Endothelial cell of umbilical vein (primary cell): Measurements from ENCODE around the gene CNR2. TPM values are rescaled to one million over a fixed set of nuclear protein-coding genes. Genes with fewer than 3 reads are reported as not detected.

ENCODE experiments used
- BruUV-seq: library from RNA; stranded (reverse); fragments of 400-500 nt; replicated peaks from 2 replicates; lab custom pipeline; 2021; lab: Mats Ljungman, UMichigan
- CTCF ChIA-PET: fragments of 300-600, 350-600 bp; sonication (Branson Sonifier 250); formaldehyde crosslinking; loops from one replicate; lab custom pipeline; 2021; ENCODE audit warnings: antibody characterized with exemption, inconsistent platforms; lab: Charles Lee
- POLR2A ChIA-PET: fragments of 300-600, 350-600 bp; sonication (Branson Sonifier 250); formaldehyde crosslinking; loops from one replicate; lab custom pipeline; 2021; ENCODE audit warnings: antibody characterized with exemption, inconsistent platforms; lab: Charles Lee
- DNase-seq: peaks from one replicate; pipeline ENCODE4 v3.0.0-alpha.2; 2011; ENCODE audit warnings: low read depth, low spot score
- FAIRE-seq: peaks from 2 replicates; lab custom pipeline; 2011; peaks lifted over from hg19 to GRCh38; lab: Jason Lieb, UNC
- H2AFZ ChIP-seq: 2 replicates; pipeline ENCODE4 v1.6.0; 2012; ENCODE audit warnings: low read depth, low read length, control low read depth, inconsistent platforms
- H3K27ac ChIP-seq: 2 replicates; pipeline ENCODE4 v1.5.1; 2011; ENCODE audit warnings: low read depth, mild to moderate bottlenecking, control low read depth, low read length, moderate library complexity; ENCODE audit not compliant: insufficient read depth
- H3K27me3 ChIP-seq, 2 experiments: 2 replicates each; pipeline versions ENCODE4 v1.6.0 to v1.6.1; 2011; ENCODE audit warnings: low read length in 2 of 2, mixed read lengths in 1 of 2; ENCODE audit not compliant: control insufficient read depth in 2 of 2, insufficient read depth in 2 of 2
- H3K36me3 ChIP-seq, 2 experiments: 2 replicates in 1 of 2; 3 replicates in 1 of 2; pipeline ENCODE4 v1.5.1; 2011; ENCODE audit warnings: low read length in 2 of 2, mild to moderate bottlenecking in 1 of 2, moderate library complexity in 1 of 2; ENCODE audit not compliant: control insufficient read depth in 2 of 2, insufficient read depth in 2 of 2; ENCODE audit errors: extremely low read depth in 1 of 2
- H3K4me1 ChIP-seq: 3 replicates; pipeline ENCODE4 v1.5.1; 2011; ENCODE audit warnings: mild to moderate bottlenecking, low read length; ENCODE audit not compliant: control insufficient read depth, insufficient read depth; ENCODE audit errors: extremely low read depth
- H3K4me2 ChIP-seq: 2 replicates; pipeline ENCODE4 v1.6.1; 2011; ENCODE audit warnings: low read length, control low read depth, mixed read lengths; ENCODE audit not compliant: insufficient read depth
- H3K4me3 ChIP-seq, 3 experiments: fragments of 200-600 bp in 1 of 3; sonication (generic), shearing (Covaris generic) in 1 of 3; replicated peaks in 1 of 3; 2 replicates each; pipeline ENCODE4 v1.5.1; 2011 to 2016; ENCODE audit warnings: control low read depth in 3 of 3, low read length in 3 of 3, mild to moderate bottlenecking in 2 of 3, inconsistent platforms in 1 of 3, low read depth in 1 of 3, moderate library complexity in 1 of 3; ENCODE audit not compliant: insufficient read depth in 1 of 3
- H3K79me2 ChIP-seq: 2 replicates; pipeline ENCODE4 v1.6.0; 2012; ENCODE audit warnings: low read length, inconsistent platforms; ENCODE audit not compliant: control insufficient read depth, insufficient read depth
- H3K9ac ChIP-seq: replicated peaks from 2 replicates; pipeline ENCODE3; 2011; ENCODE audit warnings: low read length, control low read depth; ENCODE audit not compliant: insufficient read depth; ENCODE audit errors: extremely low read depth
- H3K9me1 ChIP-seq: replicated peaks from 3 replicates; pipeline ENCODE4 v1.6.0; 2011; ENCODE audit warnings: mild to moderate bottlenecking, low read length; ENCODE audit not compliant: control insufficient read depth, insufficient read depth; ENCODE audit errors: extremely low read depth
- H3K9me3 ChIP-seq: replicated peaks from 2 replicates; pipeline ENCODE4 v1.5.1; 2012; ENCODE audit warnings: low read length, inconsistent platforms; ENCODE audit not compliant: control insufficient read depth, insufficient read depth
- H4K20me1 ChIP-seq: replicated peaks from 2 replicates; pipeline ENCODE3; 2011; ENCODE audit warnings: mild to moderate bottlenecking, low read length; ENCODE audit not compliant: control insufficient read depth, insufficient read depth; ENCODE audit errors: extremely low read depth
- CTCF ChIP-seq, 2 donors: IDR thresholded peaks; 1 replicate in 1 of 2; 2 replicates in 1 of 2; pipeline ENCODE4 v1.5.1; 2011; ENCODE audit warnings: low read length in 2 of 2, mild to moderate bottlenecking in 2 of 2, moderate library complexity in 2 of 2, control low read depth in 1 of 2, inconsistent platforms in 1 of 2, low read depth in 1 of 2; ENCODE audit not compliant: insufficient read depth in 1 of 2; ENCODE audit errors: extremely low read depth in 1 of 2
- EZH2 ChIP-seq: IDR thresholded peaks from 2 replicates; pipeline ENCODE4 v1.6.1; 2012; ENCODE audit warnings: borderline replicate concordance, low read depth, mild to moderate bottlenecking, moderate library complexity, low read length, inconsistent platforms; ENCODE audit not compliant: severe bottlenecking
- FOS ChIP-seq: IDR thresholded peaks from 2 replicates; pipeline ENCODE4 v1.6.1; 2011; ENCODE audit warnings: mild to moderate bottlenecking, low read length, moderate library complexity, borderline replicate concordance; ENCODE audit not compliant: insufficient read depth
- GATA2 ChIP-seq: IDR thresholded peaks from 2 replicates; pipeline ENCODE4 v1.7.0; 2011; ENCODE audit warnings: low read depth, mild to moderate bottlenecking, moderate library complexity, mixed read lengths, low read length; ENCODE audit not compliant: insufficient read length, insufficient read depth
- JUN ChIP-seq: IDR thresholded peaks from 2 replicates; pipeline ENCODE4 v1.6.1; 2011; ENCODE audit warnings: borderline replicate concordance, low read depth; ENCODE audit not compliant: insufficient read length, insufficient read depth
- MAX ChIP-seq: IDR thresholded peaks from 2 replicates; pipeline ENCODE4 v1.6.1; 2011; ENCODE audit not compliant: insufficient read depth, insufficient read length
- MYC ChIP-seq: IDR thresholded peaks from one replicate; pipeline ENCODE4 v1.6.1; 2011; ENCODE audit warnings: mild to moderate bottlenecking, low read depth, low read length
- POLR2A ChIP-seq: IDR thresholded peaks from 2 replicates; pipeline ENCODE4 v1.6.1; 2012; ENCODE audit warnings: low read depth, mild to moderate bottlenecking, control low read depth, low read length
- POLR2AphosphoS5 ChIP-seq: IDR thresholded peaks from 2 replicates; pipeline ENCODE4 v1.6.1; 2012; ENCODE audit warnings: low read depth, mild to moderate bottlenecking, control low read depth, low read length, moderate library complexity; ENCODE audit not compliant: insufficient read depth
- dilution Hi-C: fragments of 300-500 bp; cut with MboI; formaldehyde crosslinking; loops from one replicate; pipeline ENCODE4 v1.15.0; 2019; ENCODE audit warnings: low sequenced_read_pairs; ENCODE audit not compliant: extremely low pct_ligation_motif_present
- intact Hi-C: fragments of 100-400 bp; cut with micrococcal nuclease; formaldehyde crosslinking; loops from one replicate; pipeline ENCODE4 v1.10.0; 2022
- polyA plus RNA-seq, 4 experiments: library from polyadenylated mRNA; depleted of rRNA in 3 of 4; stranded (reverse) in 3 of 4; unstranded in 1 of 4; fragments of >200 nt; gene quantifications; 2 replicates each; pipeline versions ENCODE4 v1.2.1 to v1.2.3, GENCODE V29; 2011 to 2012; ENCODE audit warnings: missing spikeins in 1 of 4
- total RNA-seq: library from RNA; stranded (reverse); gene quantifications from 2 replicates; pipeline ENCODE4 v1.2.3, GENCODE V29; 2021

The CNR2 gene
- total and polyA plus RNA-seq, 2 donors (not counting 3 experiments of a cell fraction or from before 2014, with no cell fraction given), result not detected

DNA sequence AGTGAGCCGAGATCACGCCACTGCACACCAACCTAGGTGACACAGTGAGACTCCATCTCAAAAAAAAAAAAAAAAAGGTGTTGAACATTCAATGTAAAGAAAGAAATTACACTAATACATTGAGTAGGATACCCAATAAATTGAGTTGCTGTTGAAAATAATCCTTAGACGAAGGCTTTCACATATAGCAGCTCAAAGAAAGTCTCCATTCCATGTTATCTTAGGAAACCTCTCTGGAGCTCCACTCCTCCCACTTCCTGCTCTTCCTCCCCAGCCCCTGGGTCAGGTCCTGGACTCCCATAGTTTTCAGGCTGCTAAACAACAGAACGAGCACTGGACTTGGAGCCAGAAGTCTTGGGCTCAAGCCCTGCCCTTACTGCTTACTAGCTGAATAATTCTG, 15.6 kb upstream of the CNR2 start:
- ChIA-PET POLR2A (no interaction called here), CTCF (interaction anchor here (0.7 to 1.0 kb wide), 2 partner anchors 12 to 119 kb away, joined by 3 to 4 read pairs; no protein-coding TSS in a partner anchor)
- no peaks in the 10 kb centered on the region for H4K20me1 ChIP-seq
- no peaks in the 10 kb centered on the region for H3K9me3 ChIP-seq
- no peaks in the 10 kb centered on the region for H3K79me2 ChIP-seq
- H3K9ac ChIP-seq, result no peak overlapping the region
- H3K4me1 ChIP-seq, result no peaks in the 10 kb centered on the region
- dilution Hi-C loops, result no loop called here
- peaks cover 4 to 11% of the 10 kb centered on the region in 2 experiments for H3K27me3 ChIP-seq
- DNase-seq (no peak), FAIRE-seq (no peak)
- no peak for TF ChIP-seq CTCF (IDR thresholded peaks at IDR 0.05; ENCODE audit: extremely low read depth in 1 of 2, insufficient read depth in 1 of 2, low read depth in 1 of 2, low read length in 2 of 2)
- TF ChIP-seq POLR2A, result no peak
- no peak for TF ChIP-seq MAX
- TF ChIP-seq POLR2AphosphoS5, result no peak
- TF ChIP-seq JUN, result no peak
- no peak for TF ChIP-seq GATA2
- no peak for TF ChIP-seq EZH2
- TF ChIP-seq FOS, result no peak
- TF ChIP-seq MYC, result no peak
- intact Hi-C loops, result no loop called here
- no peak overlapping the region for H3K4me3 ChIP-seq
- no peaks in the 10 kb centered on the region for H3K36me3 ChIP-seq
- no peak overlapping the region for H2AFZ ChIP-seq
- H3K4me2 ChIP-seq, result no peak overlapping the region
- no peak overlapping the region for H3K27ac ChIP-seq
- BruUV-seq, result no TSS peak
- no peaks in the 10 kb centered on the region for H3K9me1 ChIP-seq
